ENCODE results near the gene ABO.
A peak's percentile ranks its signal among the peaks of the same experiment; 100 is the strongest.
"Not testable (repeated sequence)": the region's sequence is repeated elsewhere in the genome, so short reads cannot be mapped to it uniquely, and the experiment has no call there.

The ABO gene

DNA sequence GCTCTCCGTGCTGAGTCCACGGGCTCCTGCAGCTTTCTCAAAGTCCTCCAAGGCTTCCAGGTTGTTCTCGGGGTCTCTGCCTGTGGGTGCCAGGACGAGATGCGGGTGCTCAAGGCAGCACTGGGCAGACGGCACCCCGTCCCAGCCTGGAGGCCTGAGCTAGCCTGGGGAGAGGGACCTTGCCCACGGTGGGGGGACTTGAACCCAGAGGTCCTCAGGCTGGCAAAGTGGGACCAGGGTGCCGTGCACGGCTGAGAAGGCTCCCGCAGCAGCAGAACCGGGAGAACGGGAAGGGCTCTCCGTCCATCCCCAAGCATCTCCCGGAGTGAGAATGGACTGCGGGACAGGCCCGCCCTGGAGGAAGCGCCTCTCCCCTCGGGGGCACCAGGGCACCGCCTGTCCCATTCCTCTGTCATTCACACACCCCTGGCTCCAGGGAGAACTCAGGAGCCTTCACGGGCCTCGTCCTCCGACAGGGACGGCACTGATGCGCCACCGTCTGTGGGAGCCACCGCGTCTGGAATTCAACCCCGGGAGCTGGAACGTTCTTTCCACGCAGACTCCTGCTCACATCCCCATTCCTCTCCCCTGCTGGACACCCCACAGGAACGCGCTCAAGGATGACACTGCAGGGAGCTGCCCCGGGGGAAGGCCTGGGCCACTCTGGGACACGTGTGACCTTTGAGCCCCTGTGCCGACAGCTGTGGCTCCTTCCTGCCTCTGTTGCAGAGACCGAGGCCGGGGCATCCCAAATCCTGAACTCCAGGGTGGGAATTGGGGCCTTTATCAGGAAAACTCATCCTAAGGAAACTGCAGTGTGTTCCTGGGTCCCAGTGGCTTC is 49.6 kb downstream of the ABO start:
- DNase-seq (ENCODE audit: low spot score), result peak; percentile 48

DNA sequence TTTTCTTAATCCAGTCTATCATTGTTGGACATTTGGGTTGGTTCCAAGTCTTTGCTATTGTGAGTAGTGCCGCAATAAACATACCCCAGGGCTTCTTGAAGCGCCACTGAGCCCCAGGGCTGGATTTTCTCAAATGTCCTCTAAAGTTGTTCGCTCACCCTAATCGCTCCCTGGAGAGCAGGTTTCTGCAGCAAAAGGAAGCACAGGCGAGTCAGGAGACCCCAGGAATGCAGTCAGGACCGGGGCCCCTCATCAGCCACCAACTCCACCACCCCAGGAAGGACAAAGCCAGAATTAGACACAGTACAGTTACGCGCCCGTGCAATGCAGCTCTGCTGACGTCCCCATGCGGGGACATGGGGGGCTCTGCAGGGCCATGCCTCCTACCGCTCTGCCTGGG is 50.2 kb downstream of the ABO start:
- no peak for DNase-seq (ENCODE audit: low spot score)

DNA sequence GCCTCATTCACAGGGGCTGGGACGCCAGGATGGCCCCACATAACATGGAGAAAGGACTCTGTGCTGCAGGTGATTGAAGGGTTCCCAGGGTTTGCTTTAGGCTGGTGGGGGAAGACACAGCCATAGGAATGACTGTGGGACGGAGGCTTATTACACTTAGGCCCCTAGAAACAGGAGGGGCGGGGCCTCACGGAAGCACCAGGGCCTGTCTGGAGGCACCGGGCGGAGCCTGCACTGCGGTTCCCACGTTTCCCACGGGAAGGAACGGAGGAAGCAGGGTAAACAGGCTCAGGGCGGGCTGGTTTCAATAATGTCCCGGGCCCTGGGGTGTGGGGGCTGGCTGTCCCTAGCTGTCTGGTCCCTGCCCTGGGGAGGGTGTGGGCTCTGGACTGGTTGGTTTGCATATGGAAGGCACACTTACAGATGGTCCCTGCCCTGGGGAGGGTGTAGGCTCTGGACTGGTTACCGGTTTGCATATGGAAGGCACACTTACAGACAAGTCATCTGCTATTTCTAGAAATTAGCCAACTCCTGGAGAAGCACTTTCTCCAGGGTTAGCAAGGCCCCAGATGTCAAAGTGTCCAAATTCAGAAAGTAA is 51.7 kb downstream of the ABO start:
- peak; percentile 48 for DNase-seq (ENCODE audit: low spot score)

DNA sequence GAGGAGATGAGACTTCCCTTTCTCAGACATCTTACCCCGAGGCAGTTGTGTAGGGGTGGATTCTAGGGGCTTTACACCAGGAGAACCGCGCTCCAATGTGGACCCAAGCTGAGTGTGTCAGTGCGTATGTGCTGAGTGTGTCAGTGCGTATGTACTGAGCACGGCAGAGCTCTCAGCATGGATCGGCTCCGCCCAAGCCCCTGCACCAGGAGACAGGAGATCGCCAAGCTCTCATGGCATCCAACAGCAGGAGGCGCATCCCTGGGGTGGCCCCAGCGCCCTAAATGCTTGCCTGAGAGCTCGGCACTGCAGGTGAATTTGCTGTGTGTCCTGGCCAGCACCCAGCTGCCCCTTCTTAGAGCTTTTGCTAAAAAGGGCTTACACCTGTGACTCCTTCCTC is 53.0 kb downstream of the ABO start:
- peak; percentile 9 for DNase-seq (ENCODE audit: low spot score)

DNA sequence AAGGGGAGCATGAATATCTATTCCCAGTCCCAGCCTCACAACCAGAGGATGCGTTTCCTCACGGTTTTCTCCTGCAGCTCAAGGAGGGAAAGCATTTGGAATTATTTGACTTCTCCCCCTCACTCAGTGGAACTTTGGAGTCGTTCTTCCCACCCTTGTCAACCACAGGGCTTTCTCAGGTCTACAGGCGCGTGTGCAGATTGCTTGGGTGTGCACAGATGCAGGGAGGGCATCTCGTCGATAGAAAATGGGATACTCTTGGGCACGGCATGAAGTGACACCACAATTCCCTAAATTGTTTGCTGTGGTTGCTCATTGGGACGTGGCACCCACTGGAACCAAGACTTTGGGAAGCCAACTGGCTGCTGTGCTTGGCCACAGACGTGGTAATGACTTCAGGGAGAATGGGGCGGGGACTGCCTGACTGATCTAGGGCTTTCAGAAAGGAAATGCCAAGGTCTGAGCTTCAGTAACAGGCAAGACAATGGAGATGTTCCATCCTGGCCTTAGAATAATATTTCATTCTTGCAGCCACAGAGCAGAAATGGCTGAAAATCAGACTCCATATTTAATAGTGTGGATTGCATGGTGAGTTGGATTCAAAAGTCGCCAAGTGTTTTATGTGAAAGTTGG is 53.7 kb downstream of the ABO start:
- peak; percentile 16 for DNase-seq (ENCODE audit: low spot score)

DNA sequence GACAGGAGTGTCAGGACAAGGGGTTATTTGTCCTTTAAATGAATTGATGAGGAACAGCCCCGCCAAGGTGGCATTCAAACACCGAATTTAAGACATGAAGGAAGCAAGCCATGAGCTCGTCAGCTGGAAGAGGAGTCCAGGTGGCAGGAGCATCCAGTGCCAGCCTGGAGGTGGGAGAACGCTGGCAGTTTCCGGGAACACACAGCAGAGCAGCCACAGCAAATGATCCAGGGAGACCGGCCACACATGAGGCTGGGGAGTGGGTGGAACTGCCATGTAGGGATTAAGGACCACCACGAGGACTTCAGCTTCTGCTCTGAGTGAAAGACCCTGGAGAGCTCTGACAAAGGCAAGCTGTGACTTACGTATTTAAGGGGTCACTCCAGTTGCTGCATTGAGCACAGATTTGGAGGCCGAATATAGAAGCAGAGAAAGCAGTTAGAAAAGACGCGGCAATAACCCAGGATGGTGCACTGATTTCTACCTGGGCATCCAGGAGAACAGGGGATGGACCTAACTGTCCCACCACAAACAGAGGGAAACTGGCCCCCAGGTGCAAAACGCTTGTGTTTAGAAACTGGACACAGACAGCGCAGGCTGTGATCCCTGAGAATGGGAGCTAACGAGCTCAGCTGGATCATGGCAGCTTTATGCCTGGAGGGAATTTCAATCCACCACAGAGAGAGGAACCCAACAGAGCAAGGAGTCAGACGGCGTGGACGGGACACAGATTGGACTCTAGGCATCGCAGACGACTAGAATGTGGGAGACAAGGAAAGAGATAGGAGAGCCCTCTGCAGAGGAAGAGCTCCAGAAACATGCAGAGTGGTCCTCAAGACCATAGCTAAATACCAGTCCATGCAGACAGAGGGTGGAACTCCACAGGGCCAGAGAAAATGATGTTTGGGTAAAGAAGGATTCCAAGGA is 56.7 kb downstream of the ABO start:
- DNase-seq (ENCODE audit: low spot score), result peak; percentile 15

DNA sequence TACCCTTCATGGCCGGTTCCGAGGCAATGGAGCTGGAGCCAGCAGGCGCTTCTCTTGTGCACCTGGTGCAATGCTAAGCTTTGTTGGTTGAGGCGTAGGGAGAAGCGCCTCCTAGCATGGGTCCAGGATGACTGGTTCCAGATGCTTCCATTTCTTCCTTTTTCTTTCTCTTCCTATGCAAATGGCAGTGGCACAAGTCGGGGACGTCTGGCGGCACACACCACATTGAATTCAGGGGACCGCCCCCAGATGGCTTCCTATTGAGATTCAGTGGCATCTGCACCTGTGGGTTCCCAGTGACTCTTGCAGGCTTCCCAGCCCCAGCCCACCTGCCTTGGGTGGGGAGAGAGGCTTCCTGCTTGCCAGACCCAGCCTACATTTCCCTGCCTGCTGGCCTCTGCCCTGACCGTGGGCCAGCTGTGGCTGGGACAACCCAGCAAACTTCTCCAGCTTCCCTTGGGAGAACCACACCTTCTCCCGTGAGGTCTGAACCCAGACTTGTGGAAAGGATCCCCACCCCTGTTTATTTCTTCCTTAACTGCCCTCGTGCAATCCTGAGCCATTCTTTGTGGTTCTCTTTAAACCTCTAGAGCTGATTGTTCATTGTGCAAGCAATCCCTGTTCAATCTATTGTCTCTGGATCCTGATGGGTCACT is 57.5 kb downstream of the ABO start:
- not testable (repeated sequence) for DNase-seq (ENCODE audit: low spot score)

DNA sequence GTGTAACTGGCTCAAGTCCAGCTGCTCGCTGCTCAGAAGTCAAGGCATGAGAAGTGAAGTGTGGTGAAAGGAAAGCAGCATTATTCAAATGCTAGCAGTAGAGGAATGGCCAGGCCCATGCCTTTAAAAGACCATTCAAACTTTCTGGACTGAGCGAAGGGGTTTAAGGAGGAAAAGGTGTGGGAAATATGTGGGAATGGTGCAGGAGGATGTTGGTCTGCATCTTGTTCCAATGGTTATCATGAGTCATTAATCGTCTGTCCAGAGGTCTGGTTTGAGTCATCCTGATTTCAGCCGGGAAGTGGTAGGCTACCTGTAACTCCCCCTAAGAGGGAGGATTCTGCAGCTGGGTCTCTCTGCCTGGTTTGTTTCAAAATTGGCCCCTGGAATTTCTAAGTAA is 60.7 kb downstream of the ABO start:
- DNase-seq (ENCODE audit: low spot score), result not testable (repeated sequence)

DNA sequence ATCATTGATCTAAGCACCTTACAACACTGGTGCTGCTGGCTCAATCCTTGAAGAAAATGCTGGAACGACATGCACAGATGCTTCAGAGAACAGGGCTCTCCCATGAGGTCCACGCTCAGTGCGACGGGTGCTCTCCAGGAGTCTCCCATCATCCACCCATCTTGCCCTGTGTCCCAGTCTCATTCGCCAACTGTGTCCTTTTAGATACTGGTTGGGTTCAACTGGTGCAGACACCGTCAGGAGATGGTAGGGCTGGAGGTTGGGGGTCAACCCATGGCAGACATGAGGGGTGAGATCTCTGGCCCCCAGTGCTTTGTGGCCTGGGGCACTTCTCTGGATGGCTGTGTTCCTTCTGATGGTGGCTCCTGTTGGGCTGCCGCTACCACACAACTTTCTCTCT is 64.4 kb downstream of the ABO start:
- DNase-seq (ENCODE audit: low spot score), result no peak

DNA sequence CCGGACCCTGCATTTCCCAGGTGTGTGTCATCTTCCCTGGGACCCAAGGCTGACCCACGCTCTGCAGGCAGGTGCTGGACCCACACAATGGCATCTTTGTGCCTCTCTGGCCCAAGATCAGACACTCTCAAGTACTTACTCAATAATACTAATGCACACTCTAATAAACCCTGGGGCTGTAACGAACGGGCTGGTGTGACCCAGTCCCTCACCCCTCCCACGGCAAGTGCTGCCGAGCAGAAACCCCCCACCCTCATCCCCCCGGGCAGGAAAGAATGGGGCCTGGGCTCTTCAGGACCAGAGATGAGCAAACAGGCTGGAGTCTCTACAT is 64.8 kb downstream of the ABO start:
- no peak for DNase-seq (ENCODE audit: low spot score)

DNA sequence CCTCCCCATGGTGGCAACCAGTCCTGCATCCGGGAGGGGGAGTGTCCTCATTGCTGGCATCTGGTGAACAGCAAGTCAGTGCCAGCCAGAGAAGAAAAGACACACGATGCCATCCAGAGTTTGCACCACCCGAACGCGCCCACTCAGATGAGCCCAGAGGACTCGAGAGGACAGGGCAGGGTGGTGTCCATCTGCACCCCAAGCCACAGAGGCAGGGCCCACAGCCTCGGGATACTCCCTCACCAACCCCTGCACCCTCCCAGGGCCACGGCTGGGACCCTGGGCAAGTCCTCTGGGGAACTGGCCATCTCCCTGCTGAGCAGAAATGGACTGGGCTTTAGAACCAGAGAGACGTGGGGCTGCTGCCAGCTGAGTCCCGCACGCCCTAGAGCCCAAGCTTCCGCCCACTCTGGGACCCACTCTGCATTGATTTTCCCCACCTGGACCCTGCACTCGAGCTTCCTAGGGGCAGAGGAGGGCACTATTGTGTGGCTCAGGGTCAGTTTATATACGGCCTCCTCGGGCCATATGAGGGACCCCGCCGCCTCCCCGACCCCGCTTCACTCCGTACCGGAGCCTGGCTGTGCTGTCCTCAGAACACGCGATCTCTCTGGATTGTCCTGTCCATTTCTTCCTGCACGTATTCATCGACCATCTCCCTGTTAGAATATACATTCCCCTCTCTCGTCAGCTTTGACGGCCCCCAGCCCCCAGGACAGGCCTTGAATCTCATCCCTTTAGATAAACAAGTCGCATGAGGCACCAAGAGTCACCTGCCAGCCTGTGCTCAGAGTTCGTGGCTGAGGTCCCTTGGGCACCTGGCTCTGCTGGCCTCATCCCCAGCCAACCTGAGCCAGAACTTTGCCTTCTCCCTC is 65.4 kb downstream of the ABO start:
- not testable (repeated sequence) for DNase-seq (ENCODE audit: low spot score)

DNA sequence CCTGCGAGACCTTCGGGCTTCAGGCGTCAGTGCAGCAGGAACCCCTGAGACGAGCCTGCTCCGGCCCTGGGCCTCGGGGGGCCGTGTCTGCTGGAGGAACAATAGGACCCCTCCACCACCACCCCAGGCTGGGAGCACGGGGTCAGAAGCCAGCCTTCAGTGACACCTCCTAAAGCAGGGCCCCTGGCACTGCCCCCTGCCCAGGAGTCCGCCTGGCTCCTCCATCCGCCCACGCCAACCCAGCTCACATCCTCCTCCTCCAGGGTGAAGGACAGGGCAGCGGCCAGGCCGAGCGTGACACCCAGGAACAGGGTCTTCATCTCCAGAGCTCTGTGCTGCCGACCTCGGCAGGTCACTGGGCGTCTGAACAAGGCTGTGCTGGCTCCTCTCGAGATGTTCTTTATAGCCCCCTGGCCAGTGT is 66.1 kb downstream of the ABO start, which contains the start of gene OBP2B:
Gene OBP2B, minus strand, starts transcription at position 371 of the 421 bp plus-strand sequence. Its CDS starts 51 bp downstream, at position 320.
- DNase-seq (ENCODE audit: low spot score), result not testable (repeated sequence)

DNA sequence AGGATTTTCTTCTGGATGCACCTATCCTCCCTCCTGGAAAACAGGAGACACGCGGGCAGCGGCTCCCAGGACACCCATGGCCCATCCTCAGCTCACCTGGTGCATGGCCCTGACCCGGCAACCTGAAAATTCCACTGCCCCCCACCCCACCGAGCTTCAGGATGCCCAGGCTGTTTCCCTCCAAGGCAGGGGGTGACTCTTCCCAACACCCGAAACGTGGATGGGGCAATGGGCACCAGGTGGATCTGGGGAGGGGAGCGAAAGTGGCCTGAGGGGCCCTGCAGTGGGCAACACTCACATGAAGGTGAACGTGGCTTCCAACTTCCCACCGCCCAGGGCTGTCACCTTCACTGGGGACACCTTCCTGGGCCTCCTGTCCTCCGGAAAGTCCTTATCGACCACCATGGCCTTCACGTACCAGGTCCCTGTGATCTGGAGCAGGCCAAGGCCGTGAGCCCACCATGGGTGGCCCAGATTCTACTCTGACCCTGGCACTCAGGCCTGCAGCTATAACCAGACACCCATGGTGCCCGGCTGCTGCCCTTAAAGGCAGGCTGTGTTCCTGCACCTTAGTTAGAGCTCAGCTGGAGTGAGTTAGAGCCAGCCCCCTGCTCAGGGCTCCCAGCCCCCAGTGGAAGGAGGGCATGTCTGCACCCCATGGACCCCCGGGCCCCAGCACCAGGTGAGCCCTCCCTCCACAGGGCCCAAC is 66.7 kb downstream of the ABO start:
- DNase-seq (ENCODE audit: low spot score), result not testable (repeated sequence)

DNA sequence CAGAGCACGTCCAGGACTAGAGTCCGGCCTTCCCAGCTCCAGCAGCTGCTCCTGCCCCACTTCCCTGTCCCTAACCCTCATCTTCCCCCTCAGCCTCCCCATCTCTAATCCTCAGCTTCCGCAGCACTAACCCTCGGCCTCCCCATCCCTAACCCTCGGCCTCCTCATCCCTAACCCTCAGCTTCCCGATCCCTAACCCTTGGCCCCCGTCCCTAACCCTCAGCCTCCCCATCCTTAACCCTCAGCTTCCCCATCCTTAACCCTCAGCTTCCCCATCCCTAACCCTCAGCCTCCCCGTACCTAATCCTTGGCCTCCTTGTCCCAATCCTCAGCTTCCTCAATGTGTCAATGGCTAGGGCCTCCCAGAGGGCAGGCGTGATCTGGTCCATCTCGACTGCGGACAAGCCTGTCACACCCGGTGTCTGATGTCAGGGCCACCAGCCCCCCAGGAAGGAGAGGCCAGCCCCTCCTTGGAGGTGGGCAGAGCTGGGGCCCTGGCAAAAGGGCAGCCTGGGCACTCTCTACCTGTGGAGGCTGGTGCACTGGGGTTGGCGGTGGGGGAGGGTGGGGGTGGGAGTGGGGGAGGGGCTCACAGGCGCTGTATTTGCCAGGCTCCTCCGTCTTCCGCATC is 67.3 kb downstream of the ABO start:
- no peak for DNase-seq (ENCODE audit: low spot score)

DNA sequence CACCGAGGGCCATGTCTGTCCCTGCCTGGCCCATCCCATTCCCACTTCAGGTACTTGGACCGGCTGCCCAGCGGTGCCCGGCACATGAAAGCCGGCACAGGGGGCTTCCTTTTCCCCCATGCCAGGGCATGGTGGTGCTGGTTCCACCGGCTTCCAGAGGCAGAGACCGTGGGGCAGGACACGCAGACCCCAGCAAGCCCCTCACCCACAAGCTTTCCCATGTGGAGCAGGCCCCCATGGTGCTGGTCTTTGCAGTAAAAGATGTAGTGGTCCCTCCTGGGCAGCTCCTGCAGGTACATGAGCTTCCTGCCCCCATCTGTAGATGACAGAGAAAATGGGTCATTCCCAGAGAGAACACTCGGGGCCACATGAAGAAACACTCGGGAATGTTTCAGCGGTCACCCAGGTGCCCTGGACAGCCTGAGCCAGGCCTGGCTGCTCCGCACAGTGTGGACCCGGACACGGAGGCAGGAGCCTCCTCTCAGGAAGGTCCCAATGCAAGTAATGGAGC is 67.9 kb downstream of the ABO start:
- no peak for DNase-seq (ENCODE audit: low spot score)

DNA sequence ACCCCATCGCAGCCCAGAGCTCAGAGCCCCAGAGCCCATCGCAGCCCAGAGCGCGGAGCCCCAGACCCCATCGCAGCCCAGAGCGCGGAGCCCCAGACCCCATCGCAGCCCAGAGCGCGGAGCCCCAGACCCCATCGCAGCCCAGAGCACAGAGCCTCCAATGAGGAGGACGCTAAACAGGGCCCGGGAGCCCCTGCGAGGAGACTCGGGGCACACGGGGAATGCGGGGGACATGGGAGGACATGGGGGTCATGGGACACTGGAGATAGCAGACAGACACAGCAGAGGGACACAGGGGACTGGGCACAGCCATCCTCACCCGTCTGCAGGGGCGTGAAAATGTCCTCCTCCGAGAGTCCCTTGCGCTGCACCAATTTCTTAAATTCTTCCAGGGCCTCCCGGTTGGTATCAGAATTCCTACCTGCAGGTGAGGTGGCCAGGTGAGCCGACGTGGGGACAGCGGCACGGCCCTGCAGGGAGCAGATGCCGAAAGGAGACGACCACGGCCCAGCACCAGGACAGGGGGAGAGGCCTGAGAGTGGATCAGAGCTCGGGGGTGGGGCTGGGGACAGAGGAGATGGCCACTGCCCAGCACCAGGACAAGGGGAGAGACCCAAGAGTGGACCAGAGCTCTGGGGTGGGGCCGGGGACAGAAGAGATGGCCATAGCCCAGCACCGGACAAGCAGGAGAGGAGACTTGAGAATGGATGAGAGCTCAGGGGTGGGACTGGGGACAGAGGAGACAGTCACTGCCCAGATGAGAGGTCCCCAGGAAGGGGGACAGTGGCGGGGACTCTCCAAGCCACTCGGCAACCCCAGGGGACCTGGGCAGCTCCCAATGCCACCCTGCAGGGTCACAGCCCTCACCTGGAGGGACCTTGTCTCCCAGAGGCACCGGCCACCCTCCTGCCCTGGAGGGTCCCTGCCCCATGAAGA is 68.7 kb downstream of the ABO start:
- DNase-seq (ENCODE audit: low spot score), result no peak

DNA sequence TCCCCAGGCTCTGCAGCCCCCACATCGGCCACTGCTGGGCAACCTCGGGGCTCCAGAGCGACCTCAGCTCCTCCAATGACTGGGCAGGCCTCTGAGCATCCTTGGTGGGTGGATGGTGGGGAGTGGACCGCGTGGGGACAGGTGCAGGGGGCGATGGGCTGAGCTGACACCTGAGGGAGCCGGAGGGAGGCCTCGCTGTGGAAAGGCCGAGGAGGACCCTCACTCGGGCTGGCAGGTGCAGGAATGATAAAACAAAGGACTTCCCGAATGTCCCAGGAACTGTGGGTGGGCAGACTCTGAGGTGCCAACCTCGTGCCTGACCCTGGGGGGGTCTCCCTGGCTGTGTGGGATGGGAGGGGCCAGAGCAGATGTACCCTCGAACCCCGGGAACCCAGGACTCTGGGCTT is 69.5 kb downstream of the ABO start:
- peak; percentile 24 for DNase-seq (ENCODE audit: low spot score)

Data from ecto neural progenitor cell (in vitro differentiated cells).